CD14-positive monocyte (primary cell): ENCODE data around the gene SLC4A8. TPM values are rescaled to one million over a fixed set of nuclear protein-coding genes. Genes with fewer than 3 reads are reported as not detected.

Source experiments
- DNase-seq, 3 donors: peaks; one replicate each; pipeline ENCODE4 v3.0.0-alpha.2; 2011 to 2022
- H2AFZ ChIP-seq: 2 replicates; pipeline ENCODE4 v1.6.0; 2012; ENCODE audit warnings: mild to moderate bottlenecking, low read depth, low read length, inconsistent platforms; ENCODE audit not compliant: insufficient read depth, poor library complexity, severe bottlenecking
- H3K27ac ChIP-seq, 2 donors: 1 replicate in 1 of 2; 2 replicates in 1 of 2; pipeline ENCODE4 v1.5.1; 2012 to 2013; ENCODE audit warnings: low read length in 2 of 2, control low read depth in 1 of 2, inconsistent platforms in 1 of 2, low read depth in 1 of 2, mild to moderate bottlenecking in 1 of 2
- H3K27me3 ChIP-seq, 2 donors: one replicate each; pipeline versions ENCODE4 v1.6.0 to v1.6.1; 2011 to 2013; ENCODE audit warnings: low read length in 2 of 2; ENCODE audit not compliant: control insufficient read depth in 2 of 2, insufficient read depth in 2 of 2
- H3K36me3 ChIP-seq, 2 donors: replicated peaks in 1 of 2; 1 replicate in 1 of 2; 2 replicates in 1 of 2; pipeline versions ENCODE4 v1.5.1 to v1.6.1; 2012 to 2013; ENCODE audit warnings: low read length in 2 of 2, control low read depth in 1 of 2, inconsistent platforms in 1 of 2, mild to moderate bottlenecking in 1 of 2; ENCODE audit not compliant: insufficient read depth in 2 of 2, control insufficient read depth in 1 of 2
- H3K4me1 ChIP-seq, 2 donors: 1 replicate in 1 of 2; 2 replicates in 1 of 2; pipeline versions ENCODE4 v1.5.1 to v1.6.1; 2012 to 2013; ENCODE audit warnings: low read length in 2 of 2, control low read depth in 1 of 2, inconsistent platforms in 1 of 2, mild to moderate bottlenecking in 1 of 2, moderate library complexity in 1 of 2; ENCODE audit not compliant: insufficient read depth in 2 of 2, control insufficient read depth in 1 of 2
- H3K4me2 ChIP-seq: replicated peaks from 2 replicates; pipeline ENCODE3; 2012; ENCODE audit warnings: low read length, moderate library complexity, mild to moderate bottlenecking; ENCODE audit not compliant: poor library complexity, severe bottlenecking; ENCODE audit errors: extremely low read depth
- H3K4me3 ChIP-seq, 3 experiments: fragments of 200-600 bp in 1 of 3; sonication (generic) in 1 of 3; replicated peaks in 1 of 3; 1 replicate in 2 of 3; 2 replicates in 1 of 3; pipeline ENCODE4 v1.5.1; 2011 to 2013; ENCODE audit warnings: low read length in 3 of 3, mild to moderate bottlenecking in 3 of 3, control low read depth in 2 of 3, low read depth in 2 of 3, inconsistent platforms in 1 of 3, moderate library complexity in 1 of 3
- H3K79me2 ChIP-seq: 2 replicates; pipeline ENCODE4 v1.6.0; 2012; ENCODE audit warnings: mild to moderate bottlenecking, control low read depth, inconsistent platforms, low read length, moderate library complexity; ENCODE audit not compliant: insufficient read depth
- H3K9ac ChIP-seq: 2 replicates; pipeline ENCODE4 v1.6.0; 2017; ENCODE audit warnings: low read length, mild to moderate bottlenecking; ENCODE audit not compliant: insufficient read depth, poor library complexity, severe bottlenecking
- H3K9me3 ChIP-seq, 2 donors: replicated peaks in 1 of 2; 1 replicate in 1 of 2; 2 replicates in 1 of 2; pipeline versions ENCODE4 v1.5.1 to v1.6.1; 2012 to 2013; ENCODE audit warnings: low read length in 2 of 2, control low read depth in 1 of 2; ENCODE audit not compliant: control insufficient read depth in 1 of 2, insufficient read depth in 1 of 2
- H4K20me1 ChIP-seq: 2 replicates; pipeline ENCODE4 v1.6.0; 2012; ENCODE audit warnings: mild to moderate bottlenecking, low read length, control low read depth, moderate library complexity; ENCODE audit not compliant: insufficient read depth
- H3K27ac Mint-ChIP-seq, 7 donors: one replicate each; pipeline ENCODE4 v1.8.0; 2020; ENCODE audit warnings: mild to moderate bottlenecking in 7 of 7, mixed read lengths in 7 of 7, moderate library complexity in 6 of 7, inconsistent platforms in 2 of 7
- H3K27me3 Mint-ChIP-seq, 3 donors: one replicate each; pipeline ENCODE4 v1.8.0; 2021 to 2022; ENCODE audit warnings: low read depth in 3 of 3, mild to moderate bottlenecking in 3 of 3, mixed read lengths in 3 of 3, moderate library complexity in 3 of 3, inconsistent platforms in 1 of 3
- H3K36me3 Mint-ChIP-seq, 2 donors: one replicate each; pipeline ENCODE4 v1.8.0; 2020; ENCODE audit warnings: mixed read lengths in 2 of 2, inconsistent platforms in 1 of 2, mild to moderate bottlenecking in 1 of 2
- H3K4me1 Mint-ChIP-seq: one replicate; pipeline ENCODE4 v1.8.0; 2020; ENCODE audit warnings: mild to moderate bottlenecking, mixed read lengths
- H3K4me3 Mint-ChIP-seq, 2 donors: one replicate each; pipeline ENCODE4 v1.8.0; 2020; ENCODE audit warnings: mild to moderate bottlenecking in 2 of 2, mixed read lengths in 2 of 2, moderate library complexity in 1 of 2
- H3K9me3 Mint-ChIP-seq, 7 donors: one replicate each; pipeline ENCODE4 v1.8.0; 2020 to 2022; ENCODE audit warnings: mixed read lengths in 7 of 7, mild to moderate bottlenecking in 6 of 7, moderate library complexity in 6 of 7, inconsistent platforms in 2 of 7
- WGBS: methylation state at CpG from one replicate; pipeline ENCODE4 v1.1.5; 2013; ENCODE audit warnings: missing lambda C conversion rate; ENCODE audit not compliant: insufficient coverage; 5-methylcytosine and 5-hydroxymethylcytosine counted together
- intact Hi-C, 2 donors: fragments of 100-400 bp; cut with micrococcal nuclease; formaldehyde crosslinking; loops; one replicate each; pipeline versions ENCODE4 v1.15.0 to v1.15.1; 2023
- polyA plus RNA-seq, 3 donors: library from polyadenylated mRNA; depleted of rRNA in 1 of 3; unstranded in 2 of 3; stranded (reverse) in 1 of 3; fragments of 300-500 nt in 2 of 3; fragments of >200 nt in 1 of 3; fragmentation: Illumina TruSeq in 2 of 3; gene quantifications; 1 replicate in 2 of 3; 2 replicates in 1 of 3; pipeline ENCODE4 v1.2.3, GENCODE V29; 2012 to 2021
- TF ChIP-seq, protein P1 (sequence below): fragments of 200-600 bp; IDR thresholded peaks from one replicate; pipeline ENCODE4 v1.8.0; 2022; ENCODE audit warnings: antibody characterized with exemption, mild to moderate bottlenecking

Gene SLC4A8
- polyA plus RNA-seq, 3 donors: 1.9 to 5.4 (median 2.3) TPM

DNA sequence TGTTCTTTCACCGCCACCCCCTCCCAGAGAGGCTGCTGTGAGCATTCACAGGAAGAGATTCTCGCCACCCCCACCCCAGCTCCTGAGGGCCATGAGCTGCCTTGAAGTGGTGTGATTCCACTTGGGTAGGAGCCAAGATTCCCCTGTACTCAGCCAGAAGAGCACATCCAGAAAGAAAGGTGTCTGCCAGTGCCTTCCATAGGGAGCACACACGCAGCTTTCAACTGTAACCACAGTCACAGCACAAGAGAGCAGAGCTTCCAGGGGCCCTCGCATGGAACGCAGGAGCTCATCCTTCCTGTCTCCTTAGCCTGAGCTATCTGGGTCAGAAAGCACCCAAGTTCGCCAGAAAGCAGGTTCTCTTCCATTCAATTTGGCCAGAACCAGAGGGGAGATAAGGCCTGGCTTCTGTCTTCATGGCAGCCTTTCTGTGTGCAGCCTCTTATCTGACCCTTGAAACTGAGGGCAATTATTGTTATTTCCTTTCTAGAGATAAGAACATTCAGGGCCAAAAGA is 99.8 kb downstream of the SLC4A8 start:
- H3K4me3 Mint-ChIP-seq: no peak overlapping the region
- H4K20me1 ChIP-seq: no peaks in the 10 kb centered on the region
- TF ChIP-seq, protein P1, sequence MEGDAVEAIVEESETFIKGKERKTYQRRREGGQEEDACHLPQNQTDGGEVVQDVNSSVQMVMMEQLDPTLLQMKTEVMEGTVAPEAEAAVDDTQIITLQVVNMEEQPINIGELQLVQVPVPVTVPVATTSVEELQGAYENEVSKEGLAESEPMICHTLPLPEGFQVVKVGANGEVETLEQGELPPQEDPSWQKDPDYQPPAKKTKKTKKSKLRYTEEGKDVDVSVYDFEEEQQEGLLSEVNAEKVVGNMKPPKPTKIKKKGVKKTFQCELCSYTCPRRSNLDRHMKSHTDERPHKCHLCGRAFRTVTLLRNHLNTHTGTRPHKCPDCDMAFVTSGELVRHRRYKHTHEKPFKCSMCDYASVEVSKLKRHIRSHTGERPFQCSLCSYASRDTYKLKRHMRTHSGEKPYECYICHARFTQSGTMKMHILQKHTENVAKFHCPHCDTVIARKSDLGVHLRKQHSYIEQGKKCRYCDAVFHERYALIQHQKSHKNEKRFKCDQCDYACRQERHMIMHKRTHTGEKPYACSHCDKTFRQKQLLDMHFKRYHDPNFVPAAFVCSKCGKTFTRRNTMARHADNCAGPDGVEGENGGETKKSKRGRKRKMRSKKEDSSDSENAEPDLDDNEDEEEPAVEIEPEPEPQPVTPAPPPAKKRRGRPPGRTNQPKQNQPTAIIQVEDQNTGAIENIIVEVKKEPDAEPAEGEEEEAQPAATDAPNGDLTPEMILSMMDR: no peak
- H3K4me1 Mint-ChIP-seq: no peaks in the 10 kb centered on the region
- no peaks in the 10 kb centered on the region for H3K79me2 ChIP-seq
- no peaks in the 10 kb centered on the region for H3K4me1 ChIP-seq
- no peaks in the 10 kb centered on the region for H3K9me3 Mint-ChIP-seq
- H3K9me3 ChIP-seq: no peaks in the 10 kb centered on the region
- no peak overlapping the region for H3K4me3 ChIP-seq
- no peaks in the 10 kb centered on the region for H3K27me3 ChIP-seq
- no peaks in the 10 kb centered on the region for H3K36me3 Mint-ChIP-seq
- H3K36me3 ChIP-seq: no peaks in the 10 kb centered on the region
- no peak overlapping the region for H3K27ac Mint-ChIP-seq
- H3K27ac ChIP-seq: no peak overlapping the region
- H3K9ac ChIP-seq: no peak overlapping the region
- peaks cover 0 to 4% (median 3%) of the 10 kb centered on the region in 3 donors for H3K27me3 Mint-ChIP-seq
- 93% methylated on average over 3 of the region's 6 CpGs for WGBS
- no peak overlapping the region for H3K4me2 ChIP-seq
- intact Hi-C loops: no loop called here
- DNase-seq: no peak
- H2AFZ ChIP-seq: no peak overlapping the region

DNA sequence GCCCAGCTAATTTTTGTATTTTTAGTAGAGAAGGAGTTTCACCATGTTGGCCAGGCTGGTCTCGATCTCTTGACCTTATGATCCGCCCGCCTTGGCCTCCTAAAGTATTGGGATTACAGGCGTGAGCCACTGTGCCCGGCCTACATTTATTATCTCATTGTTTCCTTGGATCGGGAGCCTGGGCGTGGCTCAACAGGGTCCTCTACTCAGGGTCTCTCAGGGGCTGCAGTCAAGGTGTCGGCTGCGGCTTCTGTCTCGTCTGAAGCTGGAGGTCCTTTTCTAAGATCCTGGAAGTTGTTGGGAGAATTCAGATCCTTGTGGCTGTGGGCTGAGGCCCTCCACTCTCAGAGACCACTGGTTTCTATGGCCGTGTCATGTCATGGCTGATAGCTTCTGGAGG is 100.9 kb downstream of the SLC4A8 start:
- Histone ChIP-seq H2AFZ (no peak overlapping the region), H3K4me2 (no peak overlapping the region), H3K9ac (no peak overlapping the region), H3K4me3 (no peak overlapping the region), H3K36me3 (no peaks in the 10 kb centered on the region), H3K27ac (no peak overlapping the region), H3K27me3 (no peaks in the 10 kb centered on the region), H4K20me1 (no peaks in the 10 kb centered on the region), H3K79me2 (no peaks in the 10 kb centered on the region), H3K4me1 (no peaks in the 10 kb centered on the region), H3K9me3 (no peaks in the 10 kb centered on the region)
- intact Hi-C loops: no loop called here
- 96% methylated on average over 5 of the region's 11 CpGs for WGBS
- H3K27me3 Mint-ChIP-seq: peaks cover 3 to 7% (median 6%) of the 10 kb centered on the region in 3 donors
- TF ChIP-seq, protein P1: no peak
- no peaks in the 10 kb centered on the region for H3K36me3 Mint-ChIP-seq
- no peak overlapping the region for H3K4me3 Mint-ChIP-seq
- DNase-seq: no peak
- H3K4me1 Mint-ChIP-seq: no peaks in the 10 kb centered on the region
- no peak overlapping the region for H3K27ac Mint-ChIP-seq
- peaks cover 0 to 2% (median 0%) of the 10 kb centered on the region in 7 donors for H3K9me3 Mint-ChIP-seq
